C4-2B (cell line): ENCODE data around the gene SIM2.

Source experiments
- ZFX ChIP-seq: fragments of 450-650 bp; IDR thresholded peaks from 2 replicates; pipeline ENCODE4 v1.6.1; 2017
- TF ChIP-seq, protein P1 (sequence below): fragments of 450-650 bp; conservative IDR thresholded peaks from 2 replicates; pipeline ENCODE4 v1.5.1; 2017; ENCODE audit warnings: mild to moderate bottlenecking

DNA sequence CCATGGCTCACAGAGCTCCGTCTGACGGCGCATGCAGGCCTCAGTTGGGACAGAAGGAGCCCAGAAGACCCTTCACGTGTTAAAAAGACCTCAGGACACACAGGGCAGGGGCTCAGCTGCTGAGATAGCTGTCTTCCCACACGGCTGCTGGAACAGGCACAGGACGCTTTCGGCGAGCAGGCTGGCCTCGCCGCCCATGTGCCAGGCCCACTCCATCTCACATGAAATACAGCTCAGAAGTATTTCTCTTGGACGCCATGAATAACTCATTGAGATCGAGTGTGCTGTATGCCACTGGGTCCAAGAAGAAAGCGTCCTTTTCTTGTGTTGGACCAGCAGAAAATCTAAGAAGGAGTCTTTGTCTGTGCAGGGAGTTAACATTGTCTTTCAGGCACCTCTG is 69.6 kb downstream of the SIM2 start:
- TF ChIP-seq, protein P1, sequence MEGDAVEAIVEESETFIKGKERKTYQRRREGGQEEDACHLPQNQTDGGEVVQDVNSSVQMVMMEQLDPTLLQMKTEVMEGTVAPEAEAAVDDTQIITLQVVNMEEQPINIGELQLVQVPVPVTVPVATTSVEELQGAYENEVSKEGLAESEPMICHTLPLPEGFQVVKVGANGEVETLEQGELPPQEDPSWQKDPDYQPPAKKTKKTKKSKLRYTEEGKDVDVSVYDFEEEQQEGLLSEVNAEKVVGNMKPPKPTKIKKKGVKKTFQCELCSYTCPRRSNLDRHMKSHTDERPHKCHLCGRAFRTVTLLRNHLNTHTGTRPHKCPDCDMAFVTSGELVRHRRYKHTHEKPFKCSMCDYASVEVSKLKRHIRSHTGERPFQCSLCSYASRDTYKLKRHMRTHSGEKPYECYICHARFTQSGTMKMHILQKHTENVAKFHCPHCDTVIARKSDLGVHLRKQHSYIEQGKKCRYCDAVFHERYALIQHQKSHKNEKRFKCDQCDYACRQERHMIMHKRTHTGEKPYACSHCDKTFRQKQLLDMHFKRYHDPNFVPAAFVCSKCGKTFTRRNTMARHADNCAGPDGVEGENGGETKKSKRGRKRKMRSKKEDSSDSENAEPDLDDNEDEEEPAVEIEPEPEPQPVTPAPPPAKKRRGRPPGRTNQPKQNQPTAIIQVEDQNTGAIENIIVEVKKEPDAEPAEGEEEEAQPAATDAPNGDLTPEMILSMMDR = no peak
- no peak for TF ChIP-seq ZFX
